Measurements from ENCODE around the gene DDIT4L. TPM values are rescaled to one million over a fixed set of nuclear protein-coding genes. Genes with fewer than 3 reads are reported as not detected.

DDIT4L gene
- total and polyA plus RNA-seq, 2 donors (not counting 3 experiments of a cell fraction or from before 2014, with no cell fraction given), result 0.73 to 2.0 TPM

DNA sequence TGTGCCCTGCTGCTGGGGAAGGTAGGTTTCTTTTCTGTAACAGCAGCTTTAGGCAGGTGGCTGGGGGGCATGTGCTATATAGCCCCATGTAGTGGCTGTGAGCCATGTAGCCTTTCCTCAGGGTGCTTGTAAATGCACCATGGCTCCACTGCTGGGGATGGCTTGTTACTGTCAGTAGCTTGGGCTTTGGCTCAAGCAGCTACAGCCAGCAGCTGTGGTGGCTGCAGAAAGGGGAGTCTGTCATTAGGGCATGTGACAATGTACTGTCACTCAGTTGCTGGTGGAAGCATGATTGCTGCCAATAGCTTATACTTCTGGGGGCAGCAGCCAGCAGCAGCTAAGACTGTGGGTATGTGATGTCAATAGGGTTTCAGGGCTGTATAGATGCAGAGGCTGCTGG lies 33.9 kb upstream of the DDIT4L start:
- no peaks in the 10 kb centered on the region for H4K20me1 ChIP-seq (replicated peaks; ENCODE audit: control insufficient read depth, extremely low read depth, insufficient read depth, low read length)
- intact Hi-C loops (cut with micrococcal nuclease), result no loop called here
- FAIRE-seq, result no peak
- POLR2A ChIA-PET, result no interaction called here
- dilution Hi-C loops (cut with MboI; ENCODE audit: extremely low pct_ligation_motif_present, low sequenced_read_pairs), result no loop called here
- no peak overlapping the region for H3K9ac ChIP-seq (replicated peaks; ENCODE audit: extremely low read depth, insufficient read depth, low read length)
- CTCF ChIA-PET, result interaction anchor here (1.1 to 1.6 kb wide), 2 partner anchors 13 to 21 kb away, joined by 3 to 4 read pairs; no protein-coding TSS in a partner anchor
- no peaks in the 10 kb centered on the region for H3K4me1 ChIP-seq (ENCODE audit: control insufficient read depth, extremely low read depth, insufficient read depth, low read length)
- no TSS peak for BruUV-seq (replicated peaks)
- H3K36me3 ChIP-seq (ENCODE audit: control insufficient read depth in 2 of 2, extremely low read depth in 1 of 2, insufficient read depth in 2 of 2, low read length in 2 of 2), result no peaks in the 10 kb centered on the region
- H3K9me1 ChIP-seq (replicated peaks; ENCODE audit: control insufficient read depth, extremely low read depth, insufficient read depth, low read length), result no peaks in the 10 kb centered on the region
- no peak overlapping the region for H3K27ac ChIP-seq (ENCODE audit: insufficient read depth, low read depth, low read length)
- H2AFZ ChIP-seq (ENCODE audit: low read depth, low read length), result no peak overlapping the region
- TF ChIP-seq EZH2 (IDR thresholded peaks at IDR 0.05; ENCODE audit: borderline replicate concordance, low read depth, low read length, severe bottlenecking) (no peak), GATA2 (IDR thresholded peaks at IDR 0.05; ENCODE audit: insufficient read depth, insufficient read length, low read depth, low read length) (no peak), JUN (IDR thresholded peaks at IDR 0.05; ENCODE audit: borderline replicate concordance, insufficient read depth, insufficient read length, low read depth) (no peak), POLR2AphosphoS5 (IDR thresholded peaks at IDR 0.05; ENCODE audit: insufficient read depth, low read depth, low read length) (no peak)
- no peaks in the 10 kb centered on the region for H3K27me3 ChIP-seq (ENCODE audit: control insufficient read depth in 2 of 2, insufficient read depth in 2 of 2, low read length in 2 of 2)
- no peaks in the 10 kb centered on the region for H3K9me3 ChIP-seq (replicated peaks; ENCODE audit: control insufficient read depth, insufficient read depth, low read length)
- H3K4me2 ChIP-seq (ENCODE audit: insufficient read depth, low read length), result no peak overlapping the region
- H3K79me2 ChIP-seq (ENCODE audit: control insufficient read depth, insufficient read depth, low read length), result no peaks in the 10 kb centered on the region
- no peak for DNase-seq (ENCODE audit: low read depth, low spot score)
- H3K4me3 ChIP-seq (replicated peaks in 1 of 3; ENCODE audit: insufficient read depth in 1 of 3, low read depth in 1 of 3, low read length in 3 of 3), result no peak overlapping the region

DNA sequence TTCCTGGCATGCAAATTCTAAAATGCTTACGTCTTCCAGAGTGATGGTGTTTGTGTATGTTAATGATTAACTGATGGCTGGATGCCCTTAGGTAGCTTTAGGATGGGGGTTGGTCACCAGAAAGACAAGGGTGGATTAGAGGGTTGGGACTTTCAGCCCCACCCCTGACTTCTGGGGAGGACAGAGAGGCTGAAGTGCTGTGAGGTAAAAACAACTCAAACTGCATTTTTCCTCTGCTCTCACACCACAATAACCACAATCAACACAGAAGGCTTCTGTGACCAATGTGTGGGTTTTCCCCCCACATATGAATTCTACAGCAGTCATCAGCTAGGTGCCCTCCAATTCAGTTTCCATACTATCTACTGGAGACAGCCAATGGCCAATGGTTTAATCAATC lies 18.7 kb upstream of the DDIT4L start:
- no peak for FAIRE-seq
- Histone ChIP-seq H3K4me2 (ENCODE audit: insufficient read depth, low read length) (no peak overlapping the region), H2AFZ (ENCODE audit: low read depth, low read length) (no peak overlapping the region), H3K9me1 (replicated peaks; ENCODE audit: control insufficient read depth, extremely low read depth, insufficient read depth, low read length) (no peaks in the 10 kb centered on the region), H3K4me1 (ENCODE audit: control insufficient read depth, extremely low read depth, insufficient read depth, low read length) (no peaks in the 10 kb centered on the region), H4K20me1 (replicated peaks; ENCODE audit: control insufficient read depth, extremely low read depth, insufficient read depth, low read length) (no peaks in the 10 kb centered on the region), H3K4me3 (replicated peaks in 1 of 3; ENCODE audit: insufficient read depth in 1 of 3, low read depth in 1 of 3, low read length in 3 of 3) (no peak overlapping the region), H3K9ac (replicated peaks; ENCODE audit: extremely low read depth, insufficient read depth, low read length) (no peak overlapping the region), H3K36me3 (ENCODE audit: control insufficient read depth in 2 of 2, extremely low read depth in 1 of 2, insufficient read depth in 2 of 2, low read length in 2 of 2) (no peaks in the 10 kb centered on the region), H3K9me3 (replicated peaks; ENCODE audit: control insufficient read depth, insufficient read depth, low read length) (no peaks in the 10 kb centered on the region), H3K27ac (ENCODE audit: insufficient read depth, low read depth, low read length) (no peak overlapping the region), H3K79me2 (ENCODE audit: control insufficient read depth, insufficient read depth, low read length) (no peaks in the 10 kb centered on the region), H3K27me3 (ENCODE audit: control insufficient read depth in 2 of 2, insufficient read depth in 2 of 2, low read length in 2 of 2) (no peaks in the 10 kb centered on the region)
- ChIA-PET CTCF (no interaction called here), POLR2A (no interaction called here)
- no TSS peak for BruUV-seq (replicated peaks)
- intact Hi-C loops (cut with micrococcal nuclease) (no loop called here), dilution Hi-C loops (cut with MboI; ENCODE audit: extremely low pct_ligation_motif_present, low sequenced_read_pairs) (no loop called here)
- DNase-seq (ENCODE audit: low read depth, low spot score), result no peak
- no peak for TF ChIP-seq FOS (IDR thresholded peaks at IDR 0.05; ENCODE audit: borderline replicate concordance, insufficient read depth, low read length)
- no peak for TF ChIP-seq GATA2 (IDR thresholded peaks at IDR 0.05; ENCODE audit: insufficient read depth, insufficient read length, low read depth, low read length)
- no peak for TF ChIP-seq EZH2 (IDR thresholded peaks at IDR 0.05; ENCODE audit: borderline replicate concordance, low read depth, low read length, severe bottlenecking)
- TF ChIP-seq, protein P1, sequence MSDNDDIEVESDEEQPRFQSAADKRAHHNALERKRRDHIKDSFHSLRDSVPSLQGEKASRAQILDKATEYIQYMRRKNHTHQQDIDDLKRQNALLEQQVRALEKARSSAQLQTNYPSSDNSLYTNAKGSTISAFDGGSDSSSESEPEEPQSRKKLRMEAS (IDR thresholded peaks at IDR 0.05; ENCODE audit: insufficient read depth, insufficient read length), result no peak
- no peak for TF ChIP-seq JUN (IDR thresholded peaks at IDR 0.05; ENCODE audit: borderline replicate concordance, insufficient read depth, insufficient read length, low read depth)
- TF ChIP-seq, protein P2, sequence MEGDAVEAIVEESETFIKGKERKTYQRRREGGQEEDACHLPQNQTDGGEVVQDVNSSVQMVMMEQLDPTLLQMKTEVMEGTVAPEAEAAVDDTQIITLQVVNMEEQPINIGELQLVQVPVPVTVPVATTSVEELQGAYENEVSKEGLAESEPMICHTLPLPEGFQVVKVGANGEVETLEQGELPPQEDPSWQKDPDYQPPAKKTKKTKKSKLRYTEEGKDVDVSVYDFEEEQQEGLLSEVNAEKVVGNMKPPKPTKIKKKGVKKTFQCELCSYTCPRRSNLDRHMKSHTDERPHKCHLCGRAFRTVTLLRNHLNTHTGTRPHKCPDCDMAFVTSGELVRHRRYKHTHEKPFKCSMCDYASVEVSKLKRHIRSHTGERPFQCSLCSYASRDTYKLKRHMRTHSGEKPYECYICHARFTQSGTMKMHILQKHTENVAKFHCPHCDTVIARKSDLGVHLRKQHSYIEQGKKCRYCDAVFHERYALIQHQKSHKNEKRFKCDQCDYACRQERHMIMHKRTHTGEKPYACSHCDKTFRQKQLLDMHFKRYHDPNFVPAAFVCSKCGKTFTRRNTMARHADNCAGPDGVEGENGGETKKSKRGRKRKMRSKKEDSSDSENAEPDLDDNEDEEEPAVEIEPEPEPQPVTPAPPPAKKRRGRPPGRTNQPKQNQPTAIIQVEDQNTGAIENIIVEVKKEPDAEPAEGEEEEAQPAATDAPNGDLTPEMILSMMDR (IDR thresholded peaks at IDR 0.05; ENCODE audit: extremely low read depth in 1 of 2, insufficient read depth in 1 of 2, low read depth in 1 of 2, low read length in 2 of 2), result no peak

Measured in endothelial cell of umbilical vein (primary cell).